Activated CD4-positive, alpha-beta memory T cell treated with anti-CD3 and anti-CD28 coated beads, Interleukin-2, amount 10 ng/mL, durations not matched to agents 7 days and 5 days (primary cell): ENCODE data around the gene RGS9. TPM values are rescaled to one million over a fixed set of nuclear protein-coding genes. Genes with fewer than 3 reads are reported as not detected.

Experiments used
- CTCF ChIA-PET: fragments of 350-600 bp; sonication (Branson Sonifier 250); formaldehyde crosslinking; loops from one replicate; lab custom pipeline; 2021; ENCODE audit warnings: antibody characterized with exemption, inconsistent platforms; lab: Charles Lee
- POLR2A ChIA-PET: fragments of 350-600 bp; sonication (Branson Sonifier 250); formaldehyde crosslinking; loops from one replicate; lab custom pipeline; 2021; ENCODE audit warnings: antibody characterized with exemption; lab: Charles Lee
- DNase-seq: peaks from one replicate; pipeline ENCODE4 v3.0.0-alpha.2; 2020
- H3K27ac Mint-ChIP-seq: one replicate; pipeline ENCODE4 v1.8.0; 2021; ENCODE audit warnings: mild to moderate bottlenecking, mixed read lengths
- H3K27me3 Mint-ChIP-seq: one replicate; pipeline ENCODE4 v1.8.0; 2021; ENCODE audit warnings: mixed read lengths
- H3K36me3 Mint-ChIP-seq: one replicate; pipeline ENCODE4 v1.8.0; 2021; ENCODE audit warnings: low read depth, mixed read lengths
- H3K4me1 Mint-ChIP-seq: one replicate; pipeline ENCODE4 v1.8.0; 2021; ENCODE audit warnings: mixed read lengths
- H3K4me3 Mint-ChIP-seq: one replicate; pipeline ENCODE4 v1.8.0; 2021; ENCODE audit warnings: mild to moderate bottlenecking, mixed read lengths
- H3K9me3 Mint-ChIP-seq: one replicate; pipeline ENCODE4 v1.8.0; 2021; ENCODE audit warnings: mixed read lengths
- total RNA-seq, 2 experiments: library from RNA; stranded (reverse); gene quantifications; one replicate each; pipeline ENCODE4 v1.2.3, GENCODE V29; 2021

The RGS9 gene
- total RNA-seq, 2 experiments from 2014 or later: 30.4 to 31.2 TPM

DNA sequence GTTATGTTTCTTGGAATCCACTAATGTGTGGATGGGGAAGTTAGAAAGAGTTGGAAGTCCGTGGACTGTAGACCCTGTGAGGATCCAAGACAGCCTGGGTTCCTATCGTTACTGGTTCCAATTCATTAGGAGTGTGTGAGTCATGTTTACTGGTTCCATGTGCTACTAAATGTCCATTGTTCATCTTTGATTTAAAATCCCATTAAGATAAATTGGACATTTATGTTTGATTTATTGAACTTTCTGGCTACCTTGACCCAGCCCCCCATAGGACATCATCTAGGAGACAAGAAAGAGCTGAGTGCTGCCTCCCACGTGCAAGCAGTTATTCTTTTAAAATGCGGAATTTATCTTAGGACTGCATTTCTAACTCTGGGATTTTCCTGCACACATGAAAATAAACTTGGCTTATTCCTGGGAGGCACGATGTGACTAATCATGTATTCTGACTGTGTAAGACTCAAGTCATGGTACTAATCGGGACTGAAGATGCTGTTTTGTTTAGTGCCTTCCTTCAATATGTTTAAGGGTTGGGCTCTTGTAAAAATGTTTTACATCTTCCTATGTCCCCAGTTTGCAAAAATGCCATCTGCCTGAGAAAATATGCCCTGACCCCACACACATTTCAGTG, 53.4 kb downstream of the RGS9 start:
- H3K4me1 Mint-ChIP-seq: peaks cover 48% of the 10 kb centered on the region
- ChIA-PET POLR2A (no interaction called here), CTCF (no interaction called here)
- peaks cover 56% of the 10 kb centered on the region for H3K36me3 Mint-ChIP-seq
- no peaks in the 10 kb centered on the region for H3K27me3 Mint-ChIP-seq
- H3K4me3 Mint-ChIP-seq: no peak overlapping the region
- no peak overlapping the region for H3K27ac Mint-ChIP-seq
- H3K9me3 Mint-ChIP-seq: no peaks in the 10 kb centered on the region
- no peak for DNase-seq

- DNase-seq: no peak
- H3K4me3 Mint-ChIP-seq: no peak overlapping the region
- POLR2A ChIA-PET: interaction anchor here (1.0 to 5.1 kb wide), 2 partner anchors 11 to 14 kb away, joined by 3 to 30 read pairs; no protein-coding TSS in a partner anchor
Measured at GRCh38 chr17:65191811-65192740, 54.9 kb downstream of the RGS9 start.

GRCh38 chr17:65193305-65193704, 56.1 kb downstream of the RGS9 start:
- Mint-ChIP-seq H3K36me3 (peaks cover 56% of the 10 kb centered on the region), H3K27ac (no peak overlapping the region), H3K9me3 (no peaks in the 10 kb centered on the region), H3K27me3 (no peaks in the 10 kb centered on the region), H3K4me1 (peaks cover 58% of the 10 kb centered on the region), H3K4me3 (no peak overlapping the region)
- POLR2A ChIA-PET: interaction anchor here (5.1 kb wide), 1 partner anchor 12 kb away, joined by 30 read pairs; no protein-coding TSS in a partner anchor
- DNase-seq: no peak
- CTCF ChIA-PET: interaction anchor here (1.6 kb wide), 1 partner anchor 11 kb away, joined by 3 read pairs; no protein-coding TSS in a partner anchor

More at GRCh38 chr17:65191811-65192740, 54.9 kb downstream of the RGS9 start:
- Mint-ChIP-seq H3K4me1 (peaks cover 53% of the 10 kb centered on the region), H3K27me3 (no peaks in the 10 kb centered on the region), H3K27ac (peak overlapping the region; percentile 3), H3K9me3 (no peaks in the 10 kb centered on the region), H3K36me3 (peaks cover 58% of the 10 kb centered on the region)
- CTCF ChIA-PET: interaction anchor here (0.7 to 1.1 kb wide), 2 partner anchors 48 to 91 kb away, joined by 3 read pairs; no protein-coding TSS in a partner anchor

DNA sequence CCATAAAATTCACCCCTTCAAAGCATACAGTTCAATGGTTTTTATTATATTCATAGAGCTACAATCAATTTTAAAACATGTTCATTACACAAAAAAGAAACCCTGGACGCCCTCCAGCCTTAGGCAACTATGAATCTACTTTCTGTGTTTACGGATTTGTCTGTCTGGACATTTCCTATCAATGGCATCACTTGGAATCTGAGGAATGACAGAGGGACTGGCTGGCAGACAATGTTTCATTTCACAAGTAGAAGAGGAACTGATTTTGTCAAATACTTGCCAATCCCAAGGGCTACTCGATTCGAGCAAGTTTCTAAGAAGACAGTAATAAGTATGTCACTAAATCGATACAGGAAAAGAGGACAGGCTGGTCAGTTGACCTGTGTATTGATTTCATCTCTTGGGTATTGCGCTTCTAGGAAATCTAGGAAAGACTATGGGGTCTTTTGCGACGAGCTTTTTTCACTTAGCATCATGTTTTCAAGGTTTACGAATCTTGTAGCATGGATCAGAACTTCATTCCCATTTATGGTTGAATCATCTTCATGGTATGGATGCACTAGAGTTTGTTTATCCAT, 56.6 kb downstream of the RGS9 start:
- no peaks in the 10 kb centered on the region for H3K27me3 Mint-ChIP-seq

GRCh38 chr17:65194670-65195334, 57.6 kb downstream of the RGS9 start:
- ChIA-PET CTCF (interaction anchor here (0.6 to 3.3 kb wide), 2 partner anchors 14 to 58 kb away, joined by 3 to 13 read pairs; partner anchors contain the start of gene RGS9), POLR2A (interaction anchor here (5.1 kb wide), 1 partner anchor 14 kb away, joined by 30 read pairs; no protein-coding TSS in a partner anchor)
- Mint-ChIP-seq H3K9me3 (no peaks in the 10 kb centered on the region), H3K4me1 (peaks cover 66% of the 10 kb centered on the region), H3K36me3 (peaks cover 53% of the 10 kb centered on the region), H3K4me3 (no peak overlapping the region), H3K27me3 (no peaks in the 10 kb centered on the region), H3K27ac (peak overlapping the region; percentile 27)
- no peak for DNase-seq

More for the DNA sequence above, 56.6 kb downstream of the RGS9 start:
- H3K4me3 Mint-ChIP-seq: no peak overlapping the region
- H3K9me3 Mint-ChIP-seq: no peaks in the 10 kb centered on the region
- H3K4me1 Mint-ChIP-seq: peaks cover 63% of the 10 kb centered on the region
- no peak for DNase-seq
- H3K36me3 Mint-ChIP-seq: peaks cover 58% of the 10 kb centered on the region
- ChIA-PET CTCF (interaction anchor here (1.6 kb wide), 1 partner anchor 12 kb away, joined by 3 read pairs; no protein-coding TSS in a partner anchor), POLR2A (interaction anchor here (5.1 kb wide), 1 partner anchor 13 kb away, joined by 30 read pairs; no protein-coding TSS in a partner anchor)
- peak overlapping the region; percentile 14 for H3K27ac Mint-ChIP-seq

DNA sequence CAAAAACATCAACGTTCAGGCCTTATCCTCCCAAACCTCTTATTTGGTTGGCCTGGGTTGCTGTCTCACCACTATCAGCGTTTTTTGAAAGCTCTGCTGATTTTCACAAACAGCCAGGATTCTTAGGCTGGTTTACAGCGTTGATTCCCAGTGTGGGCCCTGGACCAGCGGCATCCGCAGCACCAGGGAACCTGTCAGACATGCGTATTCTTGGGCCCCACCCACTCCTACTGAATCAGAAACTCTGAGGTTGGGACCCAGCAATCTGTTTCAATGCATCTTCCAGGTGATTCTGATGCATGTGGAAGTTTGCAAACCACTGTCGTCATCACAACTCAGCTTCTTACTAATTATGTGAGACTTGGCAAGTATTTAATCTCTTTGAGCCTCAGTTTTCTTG, 58.5 kb downstream of the RGS9 start:
- H3K4me1 Mint-ChIP-seq: peaks cover 63% of the 10 kb centered on the region

DNA sequence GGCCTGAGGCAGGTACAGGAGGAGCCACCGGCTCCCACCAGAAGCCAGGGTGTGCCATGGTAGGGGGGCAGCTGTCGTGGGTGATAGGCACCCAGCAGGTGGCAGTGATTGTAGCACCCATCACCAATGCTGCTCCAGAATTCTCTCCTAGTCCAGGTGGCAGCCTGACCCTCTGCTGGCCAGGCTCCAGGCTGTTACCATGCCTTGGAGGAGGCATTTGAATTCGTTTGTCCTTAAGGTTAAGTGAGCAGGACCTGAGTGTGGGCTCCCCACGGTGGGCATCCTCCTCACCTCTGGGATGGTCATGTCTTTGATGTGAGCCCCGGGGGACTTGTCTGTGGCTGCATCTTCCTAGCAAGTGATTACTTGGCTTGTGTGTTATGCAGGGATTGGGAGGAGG, 59.4 kb downstream of the RGS9 start:
- ChIA-PET CTCF (interaction anchor here (1.9 to 3.3 kb wide), 4 partner anchors 17 to 140 kb away, joined by 8 to 13 read pairs (median 11); partner anchors contain the start of genes GNA13 and RGS9), POLR2A (interaction anchor here (1.1 to 5.1 kb wide), 3 partner anchors 16 to 140 kb away, joined by 4 to 30 read pairs (median 4); partner anchors contain the start of gene GNA13)
- H3K27ac Mint-ChIP-seq: no peak overlapping the region
- peaks cover 45% of the 10 kb centered on the region for H3K36me3 Mint-ChIP-seq
- no peaks in the 10 kb centered on the region for H3K27me3 Mint-ChIP-seq
- no peaks in the 10 kb centered on the region for H3K9me3 Mint-ChIP-seq
- DNase-seq: no peak
- no peak overlapping the region for H3K4me3 Mint-ChIP-seq
- H3K4me1 Mint-ChIP-seq: peaks cover 55% of the 10 kb centered on the region

More for the DNA sequence above, 58.5 kb downstream of the RGS9 start:
- H3K27ac Mint-ChIP-seq: no peak overlapping the region
- CTCF ChIA-PET: interaction anchor here (0.6 to 3.3 kb wide), 5 partner anchors 15 to 160 kb away, joined by 3 to 13 read pairs (median 3); partner anchors contain the start of gene RGS9
- POLR2A ChIA-PET: interaction anchor here (1.1 to 5.1 kb wide), 2 partner anchors 15 to 95 kb away, joined by 4 to 30 read pairs; no protein-coding TSS in a partner anchor
- H3K27me3 Mint-ChIP-seq: no peaks in the 10 kb centered on the region
- no peaks in the 10 kb centered on the region for H3K9me3 Mint-ChIP-seq
- H3K36me3 Mint-ChIP-seq: peaks cover 45% of the 10 kb centered on the region
- no peak overlapping the region for H3K4me3 Mint-ChIP-seq
- no peak for DNase-seq

DNA sequence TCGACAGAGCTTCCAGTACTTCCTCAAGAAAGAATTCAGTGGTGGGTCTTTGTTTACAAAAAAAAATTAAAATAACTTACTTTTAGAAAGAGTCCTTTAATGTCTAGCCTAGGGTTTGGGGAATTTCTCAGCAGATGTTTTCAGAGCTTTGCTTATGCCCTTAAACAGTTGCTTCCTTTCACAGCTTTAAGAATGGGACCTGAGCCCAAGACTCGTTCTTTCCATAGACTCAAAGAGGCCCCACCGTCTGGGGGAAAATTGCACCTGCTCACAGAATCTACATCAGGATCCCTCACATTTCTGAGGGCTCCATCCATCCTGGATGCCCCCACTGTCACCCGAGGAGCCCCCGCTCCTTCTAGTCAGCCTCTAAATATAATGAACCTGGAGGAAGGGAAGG, 60.0 kb downstream of the RGS9 start:
- peaks cover 45% of the 10 kb centered on the region for H3K36me3 Mint-ChIP-seq
- no peaks in the 10 kb centered on the region for H3K9me3 Mint-ChIP-seq
- peaks cover under 1% of the 10 kb centered on the region for H3K27me3 Mint-ChIP-seq
- CTCF ChIA-PET: interaction anchor here (0.9 to 3.3 kb wide), 12 partner anchors 9 to 234 kb away, joined by 3 to 13 read pairs (median 8); partner anchors contain the start of genes GNA13 and RGS9
- H3K4me3 Mint-ChIP-seq: no peak overlapping the region
- H3K27ac Mint-ChIP-seq: no peak overlapping the region
- POLR2A ChIA-PET: interaction anchor here (0.8 to 2.1 kb wide), 4 partner anchors 15 to 211 kb away, joined by 3 to 18 read pairs (median 4); partner anchors contain the start of gene GNA13
- H3K4me1 Mint-ChIP-seq: peaks cover 49% of the 10 kb centered on the region
- no peak for DNase-seq

DNA sequence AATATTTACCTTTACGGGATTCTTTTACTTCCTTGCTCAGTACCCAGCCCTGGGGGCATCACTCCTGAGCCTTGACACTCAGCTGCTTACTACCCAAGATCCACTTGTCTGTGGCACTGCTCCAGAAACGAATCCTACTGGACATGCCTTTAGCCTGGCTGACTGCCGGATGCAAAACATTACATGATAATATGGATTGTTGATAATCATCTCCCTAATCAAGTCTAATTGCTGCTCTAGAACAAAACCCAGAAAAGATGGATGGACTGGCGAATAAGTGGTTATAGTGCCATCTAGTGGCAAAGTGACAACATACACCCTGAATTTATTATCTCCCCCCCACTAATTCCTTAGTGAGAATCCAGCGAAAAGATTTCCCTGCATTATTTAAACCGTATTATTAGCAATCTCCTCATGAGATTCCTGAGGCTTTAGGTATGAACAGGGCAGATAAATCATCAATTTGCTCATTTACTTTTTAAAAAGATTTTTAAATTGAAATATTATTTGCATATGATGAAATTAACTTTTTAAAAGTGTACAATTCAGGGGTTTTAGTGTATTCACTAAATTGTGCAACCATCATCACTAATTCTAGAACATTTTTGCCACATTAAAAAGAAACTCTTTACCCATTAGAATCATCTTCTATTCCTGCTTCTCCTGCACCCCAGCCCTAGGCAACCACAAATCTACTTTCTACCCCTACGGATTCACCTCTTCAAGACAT, 61.6 kb downstream of the RGS9 start:
- H3K27me3 Mint-ChIP-seq: peaks cover 1% of the 10 kb centered on the region
- no peak overlapping the region for H3K4me3 Mint-ChIP-seq
- no peak overlapping the region for H3K27ac Mint-ChIP-seq
- ChIA-PET POLR2A (interaction anchor here (1.3 to 2.1 kb wide), 2 partner anchors 17 to 100 kb away, joined by 4 to 18 read pairs; no protein-coding TSS in a partner anchor), CTCF (interaction anchor here (0.7 to 2.9 kb wide), 18 partner anchors 9 to 273 kb away, joined by 3 to 13 read pairs (median 4); partner anchors contain the start of gene GNA13)
- peaks cover 35% of the 10 kb centered on the region for H3K4me1 Mint-ChIP-seq
- H3K36me3 Mint-ChIP-seq: peaks cover 40% of the 10 kb centered on the region
- peak; percentile 22 for DNase-seq
- H3K9me3 Mint-ChIP-seq: no peaks in the 10 kb centered on the region

DNA sequence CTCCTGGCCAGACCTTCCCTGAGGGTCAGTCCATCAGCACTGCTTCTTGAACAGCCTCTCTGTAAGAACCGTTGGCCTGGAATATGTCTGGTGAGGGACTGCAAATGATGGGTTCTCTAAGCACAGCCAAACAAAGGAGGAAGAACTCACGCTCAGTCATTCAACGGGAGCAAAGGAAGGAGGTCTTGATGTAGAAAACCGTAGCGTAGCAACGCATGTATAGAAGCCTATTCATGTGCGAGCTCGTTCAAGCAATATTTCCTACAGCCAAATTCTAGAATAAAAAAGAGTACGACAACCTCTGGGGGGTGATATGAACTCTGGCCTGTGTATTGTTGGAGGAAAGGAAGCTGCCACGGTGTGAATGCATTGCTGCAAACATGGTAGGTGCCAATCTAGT, 64.2 kb downstream of the RGS9 start:
- H3K27ac Mint-ChIP-seq: no peak overlapping the region
- peaks cover 16% of the 10 kb centered on the region for H3K4me1 Mint-ChIP-seq
- POLR2A ChIA-PET: no interaction called here
- peaks cover 26% of the 10 kb centered on the region for H3K36me3 Mint-ChIP-seq
- no peaks in the 10 kb centered on the region for H3K9me3 Mint-ChIP-seq
- CTCF ChIA-PET: interaction anchor here (1.3 to 2.2 kb wide), 3 partner anchors 29 to 100 kb away, joined by 3 to 7 read pairs (median 3); partner anchors contain the start of gene RGS9
- H3K27me3 Mint-ChIP-seq: peaks cover 1% of the 10 kb centered on the region
- no peak overlapping the region for H3K4me3 Mint-ChIP-seq
- DNase-seq: no peak
